Measurements from ENCODE around the gene GAPDH.

- TF ChIP-seq CTCF (IDR thresholded peaks at IDR 0.05; ENCODE audit: insufficient read depth, low read depth, low read length): no peak
- no peak for TF ChIP-seq EZH2 (IDR thresholded peaks at IDR 0.05; ENCODE audit: insufficient read depth, low read length)
Observed at GRCh38 chr12:6569786-6570185, 35.5 kb downstream of the GAPDH start.

Data from astrocyte (in vitro differentiated cells and primary cell).